ENCODE measurements around the gene C1QL3.
A peak's percentile ranks its signal among the peaks of the same experiment; 100 is the strongest.

The C1QL3 gene

DNA sequence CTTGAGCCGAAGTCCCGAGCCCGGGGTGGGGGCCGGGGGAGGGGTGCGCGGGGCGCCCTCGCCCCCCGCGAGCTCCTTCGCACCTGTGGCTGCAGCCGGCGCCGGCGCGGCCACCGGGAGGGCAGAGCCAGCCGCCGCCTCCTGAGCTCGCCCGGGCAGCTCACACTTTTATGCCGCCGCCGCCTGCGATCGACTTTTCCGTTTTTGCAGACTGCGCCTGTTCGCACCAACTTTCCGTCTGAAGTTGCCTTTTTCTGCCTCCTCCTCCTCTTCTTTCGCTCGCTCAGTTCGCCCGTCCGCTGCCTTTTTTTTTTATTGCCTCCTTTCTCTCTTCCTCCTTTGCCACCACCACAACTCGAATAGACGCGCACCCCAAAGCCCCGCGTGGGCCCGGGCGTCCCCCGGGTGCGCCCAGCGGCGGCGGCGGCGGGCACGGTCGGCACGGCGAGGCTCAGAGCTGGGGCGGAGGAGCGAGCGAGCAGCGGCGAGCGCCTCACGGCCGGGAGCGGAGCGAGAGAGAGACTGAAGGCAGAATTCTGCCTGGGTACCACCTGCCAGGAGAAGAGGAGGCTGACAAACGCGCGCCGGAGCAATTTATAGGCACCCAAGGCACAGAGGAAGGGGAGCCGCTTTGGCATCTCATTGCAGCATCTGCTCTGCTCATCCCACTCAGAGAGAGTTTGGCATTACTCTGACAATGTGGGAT is at the start of gene C1QL3:
Gene C1QL3 (minus strand): TSS at position 569 of the 706 bp plus-strand sequence. CDS start 814 bp downstream, outside the sequence.
- DNase-seq: no peak

GRCh38 chr10:16570731-16571130 is 49.1 kb upstream of the C1QL3 start:
- no peak for DNase-seq

DNA sequence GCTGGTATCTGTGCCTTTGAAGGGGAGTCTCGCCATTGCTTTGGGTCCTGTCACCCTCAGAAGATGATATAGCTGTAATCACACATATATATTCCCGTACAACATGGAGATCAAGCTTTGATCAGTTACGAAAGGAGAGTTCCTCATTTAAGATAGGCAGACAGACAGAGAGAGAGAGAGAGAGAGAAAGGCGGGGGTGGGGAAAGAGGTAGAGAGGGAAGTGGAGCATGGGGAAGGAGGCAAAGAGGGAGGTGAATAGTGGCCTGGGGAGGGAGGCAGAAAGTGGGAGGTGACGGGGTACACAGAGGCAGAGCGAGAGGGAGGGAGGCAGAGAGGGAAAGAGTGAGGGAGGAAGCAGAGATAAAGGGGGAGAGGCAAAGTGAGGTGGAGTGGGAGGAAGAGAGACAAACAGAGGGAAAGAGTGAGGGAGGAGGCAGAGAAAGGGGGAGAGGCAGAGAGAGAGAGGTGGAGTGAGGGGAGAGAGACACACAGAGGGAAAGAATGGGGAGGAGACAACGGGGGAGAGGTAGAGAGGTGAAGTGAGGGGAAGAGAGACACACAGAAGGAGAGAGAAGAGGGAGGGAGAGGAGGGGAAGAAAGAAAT is 44.6 kb upstream of the C1QL3 start:
- peak; percentile 77 for DNase-seq

- DNase-seq: peak; percentile 32
Measured at GRCh38 chr10:16565604-16566003, 43.9 kb upstream of the C1QL3 start.

DNA sequence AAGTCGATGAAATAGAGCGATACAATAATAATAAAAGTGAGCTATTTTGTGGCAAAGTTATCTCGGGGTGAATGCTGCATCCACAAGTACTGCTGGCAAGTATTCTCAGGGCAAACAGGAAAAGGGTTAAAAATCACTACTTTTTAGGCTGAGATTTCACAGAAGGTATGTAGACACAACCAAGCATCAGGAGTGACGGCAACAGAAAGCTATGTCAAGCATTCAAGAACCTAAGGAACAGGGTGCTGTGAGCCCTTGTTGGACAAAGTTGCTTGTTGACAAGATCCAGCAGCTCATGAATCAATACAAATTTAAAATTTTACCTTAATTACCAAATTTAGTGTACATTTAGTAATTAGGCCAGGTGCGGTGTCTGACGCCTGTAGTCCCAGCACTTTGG is 41.2 kb upstream of the C1QL3 start:
- DNase-seq: no peak

DNA sequence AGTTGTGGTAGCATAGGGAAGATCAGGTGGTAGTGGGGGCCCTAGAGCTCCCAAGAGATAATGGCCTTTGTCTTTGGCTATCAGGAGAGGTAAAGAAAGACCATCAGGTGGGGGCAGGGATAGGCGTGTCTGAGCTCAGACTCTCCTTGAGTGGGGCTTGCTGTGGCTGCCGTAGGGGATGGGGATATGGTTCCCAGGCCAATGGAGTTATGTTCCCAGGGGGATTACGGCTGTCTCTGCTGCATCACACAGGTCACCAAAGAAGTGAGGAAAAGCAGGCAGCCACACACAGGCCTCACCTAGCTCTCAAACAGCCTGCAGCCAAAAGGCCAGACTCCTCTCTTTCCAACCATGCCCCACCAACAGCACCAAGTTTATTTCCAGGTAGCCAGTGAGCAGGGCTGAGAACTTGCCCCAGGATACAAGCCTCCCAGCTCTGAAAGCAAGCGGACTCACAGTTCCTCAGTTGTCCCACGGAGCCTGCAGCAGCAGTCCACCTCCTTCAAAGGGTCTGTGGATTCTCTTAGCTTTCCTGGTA is 37.6 kb upstream of the C1QL3 start:
- no peak for DNase-seq

- DNase-seq: no peak
Measured at GRCh38 chr10:16547973-16548372, 26.3 kb upstream of the C1QL3 start.

- peak; percentile 75 for DNase-seq
Measured at GRCh38 chr10:16545116-16545736, 23.5 kb upstream of the C1QL3 start.

- DNase-seq: no peak
Measured at GRCh38 chr10:16544591-16544990, 22.9 kb upstream of the C1QL3 start.

DNA sequence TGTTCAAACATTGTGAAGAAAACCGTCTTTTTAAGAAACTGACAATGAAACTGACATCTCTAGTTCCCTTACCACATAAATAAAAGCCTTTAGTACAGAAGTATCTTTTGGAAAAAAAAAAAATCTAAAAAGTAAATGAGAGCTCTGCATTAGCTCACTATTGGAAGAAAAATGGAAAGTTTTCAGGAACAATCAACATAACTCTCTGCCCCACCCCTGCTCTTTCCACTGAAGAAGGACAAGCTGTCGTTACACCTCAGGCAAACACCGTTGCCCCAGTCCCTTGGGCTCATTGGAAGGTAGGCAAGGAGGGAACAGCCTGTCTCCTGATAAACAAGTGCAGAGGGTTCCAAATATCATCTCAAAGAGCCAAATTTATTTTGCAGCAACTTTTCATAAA is 22.4 kb upstream of the C1QL3 start:
- no peak for DNase-seq

DNA sequence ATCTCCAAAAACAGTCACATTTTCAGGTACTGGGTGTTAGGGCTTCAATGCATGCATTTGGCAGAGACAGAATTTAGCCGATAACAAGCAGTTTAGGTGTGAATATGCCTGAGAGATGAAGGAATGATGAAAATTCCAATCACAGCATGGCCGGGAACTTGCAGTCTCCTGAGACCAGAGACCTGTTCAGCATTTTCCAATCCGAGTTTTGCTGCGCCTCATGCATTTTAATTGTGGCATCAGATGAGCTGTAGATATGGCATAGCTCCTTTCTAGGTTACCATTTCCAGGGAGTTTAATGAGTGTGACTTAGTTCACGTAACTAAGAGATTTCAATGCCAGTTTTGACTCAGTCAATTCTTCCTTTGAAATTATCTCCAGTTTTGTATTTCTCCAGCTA is 14.5 kb upstream of the C1QL3 start:
- no peak for DNase-seq

DNA sequence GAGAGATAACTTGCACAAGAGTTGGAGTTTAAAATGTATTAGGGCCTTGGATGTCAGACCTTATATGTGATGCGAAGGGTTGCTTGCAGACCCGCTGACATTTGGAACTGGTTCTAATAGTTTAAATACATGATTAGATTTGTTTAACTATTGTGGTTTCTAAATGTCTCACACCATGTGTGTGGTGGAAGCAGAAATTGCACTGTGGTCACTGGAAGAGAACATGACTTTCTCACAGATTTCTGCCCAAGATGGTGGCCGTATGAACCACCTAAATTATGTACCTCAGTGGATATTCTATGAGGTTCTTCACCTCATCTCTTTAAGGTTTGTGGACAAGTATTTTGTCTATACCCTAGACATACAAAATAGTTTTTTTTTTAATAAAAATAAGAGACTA is 8.2 kb upstream of the C1QL3 start:
- no peak for DNase-seq

- no peak for DNase-seq
Measured at GRCh38 chr10:16527452-16527851, 5.8 kb upstream of the C1QL3 start.

DNA sequence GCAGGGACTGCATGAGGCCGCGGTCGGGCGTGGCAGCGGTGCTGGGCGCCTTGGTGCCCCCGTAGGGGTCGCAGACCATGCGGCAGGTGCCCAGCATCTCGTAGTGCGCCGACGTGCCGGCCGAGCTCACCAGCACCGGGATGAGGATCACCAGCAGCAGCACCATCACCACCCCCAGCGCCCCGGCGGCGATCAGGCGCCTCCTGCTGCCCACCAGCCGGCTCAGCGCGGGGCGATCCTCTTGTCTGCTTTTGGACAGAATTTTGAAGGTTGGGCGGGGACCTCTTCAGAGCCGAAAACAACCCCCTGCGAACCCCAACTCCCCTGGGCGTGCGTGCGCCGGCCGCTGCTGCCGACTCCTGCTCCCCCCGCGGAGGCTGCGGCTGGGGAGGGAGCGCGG is 779 bp downstream of the C1QL3 start:
- DNase-seq: no peak

DNA sequence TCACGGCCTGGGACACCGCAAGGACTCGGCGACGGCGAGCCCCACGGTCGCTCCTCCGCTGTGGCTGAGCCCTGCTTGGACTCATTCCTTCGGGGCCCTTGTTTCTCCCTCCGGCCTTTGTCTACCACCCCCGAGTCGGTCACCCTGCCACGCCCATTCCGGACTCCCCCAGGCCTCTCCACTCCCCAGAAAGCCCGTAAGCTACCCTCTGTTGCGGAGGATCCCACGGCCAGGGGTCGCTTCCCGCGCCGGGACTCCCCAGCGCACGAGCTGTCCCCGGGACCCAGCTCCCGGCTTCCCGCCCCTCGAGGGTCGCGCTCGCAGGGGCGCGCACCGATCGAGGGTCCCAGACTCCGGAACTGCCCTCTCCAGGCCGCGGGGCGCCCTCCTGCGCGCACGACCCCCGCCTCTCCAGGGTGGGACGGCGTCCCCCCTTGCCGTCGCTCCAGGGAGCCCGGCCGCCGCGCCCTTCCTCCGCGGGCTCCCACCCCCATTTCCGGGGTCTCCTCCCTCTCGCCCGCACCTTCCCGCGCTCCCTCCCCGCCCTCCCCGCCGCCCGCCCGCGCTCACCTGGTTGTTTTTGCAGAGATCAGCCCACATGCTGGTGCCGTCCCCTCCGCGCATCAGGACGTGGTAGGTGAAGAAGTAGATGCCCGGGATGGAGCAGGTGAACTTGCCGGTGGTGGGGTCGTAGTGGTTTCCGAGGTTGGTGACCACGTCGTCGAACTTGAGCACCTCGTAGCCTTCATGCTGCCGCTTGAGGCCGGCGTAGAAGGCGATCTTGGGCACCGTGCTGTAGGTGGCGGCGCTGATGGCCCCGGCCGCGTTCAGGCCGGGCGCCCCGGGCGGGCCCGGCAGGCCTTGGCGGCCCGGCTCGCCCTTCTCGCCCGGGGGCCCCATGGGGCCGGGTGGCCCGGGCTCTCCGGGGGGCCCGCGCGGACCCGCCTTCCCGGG is 1.5 kb downstream of the C1QL3 start:
- DNase-seq: no peak

GRCh38 chr10:16519250-16519907 is 2.3 kb downstream of the C1QL3 start:
- no peak for DNase-seq

DNA sequence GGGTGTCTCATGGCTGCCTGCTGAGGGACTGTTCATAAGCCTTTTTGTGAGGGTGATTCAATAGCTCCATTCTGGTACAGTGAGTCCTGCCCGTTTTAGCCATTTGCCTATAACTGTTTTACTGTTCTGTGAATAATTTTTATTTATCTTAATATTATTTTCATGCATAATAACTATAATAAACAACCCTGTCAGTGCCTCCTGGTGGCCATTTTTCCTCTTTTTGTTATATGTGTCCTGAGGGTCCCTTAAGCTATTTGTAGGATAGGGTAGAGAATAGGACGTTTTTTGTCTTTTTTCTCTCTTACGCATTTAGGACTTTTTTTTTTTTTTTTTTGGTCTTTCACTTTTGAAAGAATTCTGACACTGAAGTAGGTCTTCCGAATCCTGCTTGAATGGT is 2.9 kb downstream of the C1QL3 start:
- DNase-seq: no peak

DNA sequence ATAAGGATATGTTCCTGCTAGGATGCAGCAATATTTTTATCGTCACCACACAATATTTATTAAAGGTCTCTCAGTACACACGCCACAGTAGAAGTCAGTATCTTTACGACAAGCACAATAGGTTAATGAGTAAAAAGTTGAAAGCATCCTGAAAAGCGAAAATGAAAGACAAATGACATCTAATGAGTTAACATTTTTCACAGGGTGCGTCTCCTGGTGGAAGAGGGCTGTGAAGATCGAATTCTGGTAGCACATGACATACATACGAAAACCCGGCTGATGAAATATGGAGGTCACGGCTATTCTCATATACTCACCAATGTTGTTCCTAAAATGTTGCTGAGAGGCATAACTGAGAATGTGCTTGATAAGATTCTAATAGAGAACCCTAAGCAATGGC is 10.8 kb downstream of the C1QL3 start:
- no peak for DNase-seq

DNA sequence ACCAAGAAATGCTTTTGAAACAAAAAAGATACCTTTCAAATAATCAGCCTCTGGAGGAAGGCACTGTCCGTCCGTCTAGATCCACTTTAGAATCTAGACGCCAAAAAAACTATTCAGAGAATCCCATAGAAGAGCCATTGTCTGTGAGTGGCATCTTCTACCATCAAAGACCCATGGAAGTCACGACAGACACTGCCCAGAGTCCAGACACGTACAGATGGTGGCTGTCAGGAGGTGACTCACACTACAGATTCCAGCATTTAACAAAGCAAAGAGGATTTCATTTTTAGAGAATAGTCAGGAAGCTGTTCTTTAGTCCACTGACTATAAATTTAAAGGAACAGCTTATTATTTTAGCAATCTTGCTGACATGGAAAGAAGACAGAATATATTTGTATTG is 11.7 kb downstream of the C1QL3 start:
- no peak for DNase-seq

- no peak for DNase-seq
Measured at GRCh38 chr10:16505161-16505560, 16.5 kb downstream of the C1QL3 start.

DNA sequence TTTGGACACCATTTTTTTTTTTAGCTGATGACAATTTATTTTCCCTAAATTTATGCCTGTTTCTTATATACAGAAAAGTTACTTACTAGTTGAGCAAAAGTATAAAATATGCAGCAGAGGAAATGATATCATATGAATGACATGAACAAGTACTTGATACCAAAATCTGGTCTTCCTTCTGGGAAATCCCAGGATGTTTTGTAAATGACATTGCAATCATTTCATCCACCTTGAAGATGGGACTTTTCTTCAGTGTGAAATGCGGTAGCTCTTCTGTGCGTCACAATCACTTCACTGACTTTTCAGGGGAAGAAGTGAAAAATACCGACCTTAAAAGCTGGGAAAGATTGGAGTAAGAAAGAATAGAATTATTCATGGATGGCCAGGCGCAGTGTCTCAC is 23.8 kb downstream of the C1QL3 start:
- no peak for DNase-seq

DNA sequence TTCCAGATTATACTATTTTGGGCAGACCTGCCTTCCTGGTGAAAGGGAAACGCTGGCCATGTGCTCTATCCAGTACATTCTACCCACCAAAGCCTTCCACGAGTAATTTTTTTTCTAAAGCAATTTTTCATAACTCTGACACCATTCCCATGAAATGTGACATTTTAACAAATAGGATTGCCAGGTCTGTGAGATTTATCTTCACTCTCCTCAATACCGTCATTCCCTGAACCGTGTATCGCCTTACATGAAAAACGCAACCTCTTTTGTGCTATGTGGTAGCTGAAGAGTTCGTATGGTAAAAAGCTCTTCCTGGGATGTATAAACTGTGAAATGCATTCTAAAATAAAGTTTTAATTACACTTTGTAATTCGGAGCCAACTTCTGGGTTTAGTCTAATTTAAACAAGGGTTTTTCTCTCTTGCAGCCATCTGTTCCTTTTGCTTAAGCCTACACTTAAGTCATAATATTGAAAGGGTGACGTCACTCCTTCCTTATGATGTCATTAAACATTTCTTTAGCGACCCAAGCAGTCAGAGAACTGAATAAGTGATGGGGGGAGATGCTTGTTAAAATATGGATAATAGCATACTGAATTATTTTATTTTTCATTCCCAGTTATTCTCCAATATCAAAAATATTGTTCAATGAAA is 27.7 kb downstream of the C1QL3 start:
- DNase-seq: no peak

All from OCI-M1 (cell line).